ENCODE measurements around the gene SUSD1.

DNA sequence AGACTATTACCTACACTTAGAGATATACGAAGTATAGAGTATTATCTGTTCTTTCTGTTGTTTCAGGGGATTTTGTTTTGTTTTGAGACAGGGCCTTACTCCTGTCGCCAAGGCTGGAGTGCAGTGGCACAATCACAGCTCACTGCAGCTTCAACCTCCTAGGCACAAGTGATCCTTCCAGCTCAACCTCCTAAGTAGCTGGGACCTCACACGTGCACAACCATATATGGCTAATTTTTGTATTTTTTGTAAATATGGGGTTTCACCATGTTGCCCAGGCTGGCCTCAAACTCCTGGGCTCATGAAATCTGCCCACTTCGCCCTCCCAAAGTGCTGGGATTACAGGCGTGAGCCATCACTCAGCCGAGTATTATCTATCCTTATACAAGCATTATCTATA is 45.9 kb downstream of the SUSD1 start:
- TF ChIP-seq POLR2A (IDR thresholded peaks at IDR 0.05) (no peak), POLR2AphosphoS5 (IDR thresholded peaks at IDR 0.05) (no peak)

Data from spleen (tissue), 3 donors.